ENCODE measurements around the gene ZNF708.

DNA sequence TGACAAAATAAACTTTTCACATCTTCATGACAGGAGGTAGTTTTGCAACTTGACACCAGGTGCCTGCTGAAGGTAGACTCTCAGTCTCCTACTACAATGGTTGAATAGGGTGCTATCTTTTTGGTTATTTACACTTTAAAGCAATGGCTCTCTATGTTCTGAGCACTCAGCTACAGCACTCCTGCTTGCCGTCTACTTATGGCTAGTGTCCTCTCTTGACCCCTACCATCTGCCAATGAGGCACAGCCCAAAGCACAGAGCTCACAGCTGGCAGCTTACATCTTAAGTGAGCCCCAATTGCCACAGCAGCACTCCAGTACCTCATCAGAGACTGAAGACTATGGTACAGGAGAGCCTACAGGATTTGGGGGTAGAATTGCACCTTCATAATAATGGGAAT is 11.4 kb downstream of the ZNF708 start:
- TF ChIP-seq BRCA1 (IDR thresholded peaks at IDR 0.05) = no peak
- TF ChIP-seq BRCA1 (CRISPR knock-in tag; IDR thresholded peaks at IDR 0.05) = no peak
- TF ChIP-seq MLX (CRISPR knock-in tag; conservative IDR thresholded peaks at IDR 0.05) = no peak
- TF ChIP-seq NRF1 (conservative IDR thresholded peaks at IDR 0.05 in 1 of 2, IDR thresholded peaks at IDR 0.05 in 1 of 2) = no peak
- no peak for TF ChIP-seq NFYB (IDR thresholded peaks at IDR 0.05; ENCODE audit: extremely low read depth, insufficient read length)
- TF ChIP-seq ZNF354B (CRISPR knock-in tag; IDR thresholded peaks at IDR 0.05) = no peak
- TF ChIP-seq ZNF3 (CRISPR knock-in tag; IDR thresholded peaks at IDR 0.05) = no peak
- TF ChIP-seq CTCF (IDR thresholded peaks at IDR 0.05 in 2 of 3, conservative IDR thresholded peaks at IDR 0.05 in 1 of 3; ENCODE audit: insufficient read depth in 2 of 3, low read depth in 1 of 3, low read length in 3 of 3) = no peak
- no peak for TF ChIP-seq SRF (CRISPR knock-in tag; IDR thresholded peaks at IDR 0.05)
- TF ChIP-seq CHD1 (IDR thresholded peaks at IDR 0.05; ENCODE audit: low read length) = no peak
- TF ChIP-seq, protein P1, sequence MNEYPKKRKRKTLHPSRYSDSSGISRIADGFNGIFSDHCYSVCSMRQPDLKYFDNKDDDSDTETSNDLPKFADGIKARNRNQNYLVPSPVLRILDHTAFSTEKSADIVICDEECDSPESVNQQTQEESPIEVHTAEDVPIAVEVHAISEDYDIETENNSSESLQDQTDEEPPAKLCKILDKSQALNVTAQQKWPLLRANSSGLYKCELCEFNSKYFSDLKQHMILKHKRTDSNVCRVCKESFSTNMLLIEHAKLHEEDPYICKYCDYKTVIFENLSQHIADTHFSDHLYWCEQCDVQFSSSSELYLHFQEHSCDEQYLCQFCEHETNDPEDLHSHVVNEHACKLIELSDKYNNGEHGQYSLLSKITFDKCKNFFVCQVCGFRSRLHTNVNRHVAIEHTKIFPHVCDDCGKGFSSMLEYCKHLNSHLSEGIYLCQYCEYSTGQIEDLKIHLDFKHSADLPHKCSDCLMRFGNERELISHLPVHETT (CRISPR knock-in tag; conservative IDR thresholded peaks at IDR 0.05 in 1 of 2, IDR thresholded peaks at IDR 0.05 in 1 of 2) = no peak
- TF ChIP-seq SMC3 (conservative IDR thresholded peaks at IDR 0.05; ENCODE audit: insufficient read depth, low read depth, low read length) = no peak
- no peak for TF ChIP-seq CBX5 (IDR thresholded peaks at IDR 0.05; ENCODE audit: borderline replicate concordance, low read depth)
- TF ChIP-seq ATF3 (IDR thresholded peaks at IDR 0.05) = no peak
- no peak for TF ChIP-seq ATF3 (CRISPR knock-in tag; conservative IDR thresholded peaks at IDR 0.05)
- TF ChIP-seq ZNF316 (IDR thresholded peaks at IDR 0.05) = no peak

Data from K562 (cell line).